GM12874 (cell line): ENCODE results near the gene CCDC178.

Source experiments
- TF ChIP-seq, protein P1 (sequence below): IDR thresholded peaks from 2 replicates; pipeline ENCODE4 v1.5.1; 2011; ENCODE audit warnings: low read depth, mild to moderate bottlenecking, control low read depth, low read length, moderate library complexity; ENCODE audit not compliant: insufficient read depth

Gene CCDC178

DNA sequence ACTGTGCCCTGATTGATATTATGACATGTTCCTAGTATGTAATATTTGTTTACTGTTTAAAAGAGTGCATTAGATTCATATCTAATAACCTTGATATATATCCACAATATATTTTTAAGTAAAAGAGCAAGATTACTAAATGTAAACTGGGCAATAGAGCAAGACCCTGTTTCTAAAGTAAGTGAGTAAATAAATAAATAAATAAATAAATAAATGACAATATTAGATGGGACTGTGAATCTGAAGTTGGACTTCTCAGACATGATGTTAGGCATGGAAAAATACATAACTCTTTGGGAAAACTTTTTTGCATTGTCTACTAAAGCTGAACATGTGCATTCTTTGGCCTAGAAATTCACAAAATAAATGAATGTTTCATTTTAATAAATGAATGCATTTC, 164.7 kb downstream of the CCDC178 start:
- TF ChIP-seq, protein P1, sequence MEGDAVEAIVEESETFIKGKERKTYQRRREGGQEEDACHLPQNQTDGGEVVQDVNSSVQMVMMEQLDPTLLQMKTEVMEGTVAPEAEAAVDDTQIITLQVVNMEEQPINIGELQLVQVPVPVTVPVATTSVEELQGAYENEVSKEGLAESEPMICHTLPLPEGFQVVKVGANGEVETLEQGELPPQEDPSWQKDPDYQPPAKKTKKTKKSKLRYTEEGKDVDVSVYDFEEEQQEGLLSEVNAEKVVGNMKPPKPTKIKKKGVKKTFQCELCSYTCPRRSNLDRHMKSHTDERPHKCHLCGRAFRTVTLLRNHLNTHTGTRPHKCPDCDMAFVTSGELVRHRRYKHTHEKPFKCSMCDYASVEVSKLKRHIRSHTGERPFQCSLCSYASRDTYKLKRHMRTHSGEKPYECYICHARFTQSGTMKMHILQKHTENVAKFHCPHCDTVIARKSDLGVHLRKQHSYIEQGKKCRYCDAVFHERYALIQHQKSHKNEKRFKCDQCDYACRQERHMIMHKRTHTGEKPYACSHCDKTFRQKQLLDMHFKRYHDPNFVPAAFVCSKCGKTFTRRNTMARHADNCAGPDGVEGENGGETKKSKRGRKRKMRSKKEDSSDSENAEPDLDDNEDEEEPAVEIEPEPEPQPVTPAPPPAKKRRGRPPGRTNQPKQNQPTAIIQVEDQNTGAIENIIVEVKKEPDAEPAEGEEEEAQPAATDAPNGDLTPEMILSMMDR = no peak

DNA sequence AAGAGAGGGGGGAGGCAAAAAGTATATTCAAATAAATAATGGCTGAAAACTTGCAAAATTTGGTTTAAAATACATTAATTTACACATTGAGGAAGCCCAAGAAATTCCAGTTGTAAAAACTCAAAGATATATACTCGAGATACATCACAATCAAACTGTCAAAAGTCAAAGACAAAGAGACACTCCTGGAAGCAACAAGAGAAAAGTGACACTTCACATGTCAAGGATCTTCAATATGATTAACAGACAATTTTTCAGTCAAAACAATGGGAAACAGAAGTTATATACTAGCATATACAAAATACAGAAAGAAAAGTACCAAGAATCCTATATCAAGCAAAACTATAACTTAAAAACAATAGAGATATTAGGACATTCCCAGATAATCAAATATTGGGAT, 170.2 kb downstream of the CCDC178 start:
- TF ChIP-seq, protein P1 = no peak

DNA sequence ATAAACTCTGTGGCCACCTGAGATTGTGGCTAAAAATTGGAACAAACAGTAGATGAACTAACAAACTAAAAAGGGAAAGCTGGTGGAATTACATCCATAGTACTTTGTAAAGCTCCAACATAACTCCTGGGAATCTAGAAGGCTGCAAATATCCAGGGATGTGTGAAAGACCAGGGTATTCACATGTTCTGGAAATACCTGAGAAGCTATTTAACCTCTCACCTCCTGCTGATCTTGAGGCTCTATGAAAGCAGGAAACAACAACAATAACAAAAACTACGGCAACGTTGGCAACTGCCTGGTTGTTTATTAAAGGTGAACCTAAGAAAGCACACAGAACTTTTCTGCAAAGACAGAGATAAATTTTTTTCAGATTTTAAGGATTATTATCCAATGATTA, 171.3 kb downstream of the CCDC178 start:
- TF ChIP-seq, protein P1 = no peak

DNA sequence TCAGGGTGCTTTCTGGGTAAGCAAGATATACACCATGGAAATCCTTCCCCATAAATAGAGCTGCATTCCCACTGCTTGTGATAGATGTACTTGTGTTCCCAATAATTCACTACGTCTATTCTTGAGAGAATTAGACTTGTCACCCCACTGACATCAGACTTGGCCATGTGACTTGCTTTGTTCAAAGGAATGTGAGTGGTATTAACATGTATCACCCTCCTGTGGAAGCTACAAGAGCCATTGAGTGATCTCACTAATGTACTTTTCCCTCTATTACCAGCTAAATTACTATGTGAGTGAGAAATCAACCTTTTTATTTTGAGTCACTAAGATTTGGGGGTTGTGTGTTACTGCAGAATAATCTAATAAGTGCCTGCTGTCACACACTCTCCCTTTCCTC, 176.0 kb downstream of the CCDC178 start:
- TF ChIP-seq, protein P1 = no peak

DNA sequence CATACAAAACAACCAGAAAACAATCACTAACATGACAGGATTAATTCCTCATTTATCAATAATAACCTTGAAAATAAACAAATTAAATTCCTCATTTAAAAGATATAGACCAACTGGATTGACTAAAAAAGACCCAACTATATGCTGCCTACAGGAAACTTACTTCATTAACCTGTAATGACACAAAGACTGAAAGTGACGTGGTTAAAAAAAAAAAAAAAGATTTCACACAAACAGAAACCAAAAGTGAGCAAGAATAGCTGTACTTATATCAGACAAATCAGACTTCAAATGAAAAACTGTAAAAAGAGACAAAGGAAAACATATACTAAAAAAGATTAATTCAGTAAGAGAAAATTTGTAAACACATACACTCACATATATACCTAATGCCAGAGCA, 201.2 kb downstream of the CCDC178 start:
- TF ChIP-seq, protein P1 = no peak

DNA sequence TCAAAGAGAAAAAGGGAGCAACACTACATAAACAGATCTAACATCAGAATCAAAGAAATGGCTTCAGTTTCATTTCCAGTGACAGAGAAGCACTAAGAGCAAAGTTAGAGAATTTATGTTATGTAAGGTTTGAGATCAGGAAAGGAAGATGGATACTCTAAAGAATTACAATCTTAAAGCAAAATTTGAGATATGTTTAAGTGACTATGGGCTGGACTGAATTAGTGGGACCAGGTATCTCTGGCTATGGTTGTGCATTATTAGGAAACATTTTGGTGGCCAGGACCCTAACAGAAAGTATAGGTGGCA, 208.2 kb downstream of the CCDC178 start:
- TF ChIP-seq, protein P1 = no peak

DNA sequence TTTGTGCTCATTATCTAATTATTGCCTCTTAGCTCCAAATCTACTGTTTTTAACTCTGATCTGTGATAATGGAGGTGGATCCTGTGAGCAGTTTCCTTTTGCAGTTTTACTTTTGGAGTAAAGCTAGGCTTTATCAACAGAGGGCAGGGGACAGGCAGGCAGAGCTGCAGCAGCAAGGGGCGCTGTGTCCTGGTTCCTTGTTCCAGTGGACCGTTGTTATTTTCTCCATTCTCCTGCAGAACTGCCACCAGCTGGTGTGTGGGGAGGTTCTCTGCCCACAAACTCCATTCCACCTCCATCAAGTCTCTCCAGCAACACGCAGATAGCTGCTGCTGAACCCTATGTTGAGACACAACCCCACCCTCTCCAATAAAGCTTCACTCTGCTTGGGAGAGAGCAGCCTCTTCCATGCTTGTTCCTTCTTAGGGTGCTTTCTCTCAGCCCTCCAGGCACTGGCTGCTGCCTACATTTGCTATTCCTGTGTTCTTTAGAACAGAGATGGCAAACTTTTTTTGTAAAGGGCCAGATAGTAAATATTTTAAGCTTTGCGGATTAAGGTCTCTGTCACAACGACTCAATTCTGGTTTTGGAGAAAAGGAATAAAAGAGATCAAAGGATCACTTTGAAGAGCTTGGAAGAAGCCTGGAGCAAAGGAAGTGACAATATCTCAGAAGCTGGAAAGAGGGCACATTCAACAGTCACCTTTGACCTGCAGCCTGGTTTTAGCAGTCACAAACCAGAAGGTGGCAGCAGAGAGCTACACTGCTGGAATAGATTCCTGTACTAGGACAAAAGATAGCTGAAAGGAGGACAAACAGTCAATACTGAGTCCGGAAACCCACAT, 208.8 kb downstream of the CCDC178 start:
- TF ChIP-seq, protein P1 = peak; percentile 82
